ENCODE measurements around the gene LIPA. TPM values are rescaled to one million over a fixed set of nuclear protein-coding genes. Genes with fewer than 3 reads are reported as not detected.

LIPA gene
- total and polyA plus RNA-seq, 9 of the 15 experiments (the other 6 are each of a cell fraction or from before 2014, with no cell fraction given), result 0.07 to 0.40 (median 0.15) TPM; not detected in 1

GRCh38 chr10:89245802-89246201, 5.8 kb downstream of the LIPA start:
- WGBS (ENCODE audit: insufficient coverage, low coverage, missing lambda C conversion rate), result 6% methylated on average over 4 of the region's 4 CpGs
- no peaks in the 10 kb centered on the region for H3K36me3 ChIP-seq (ENCODE audit: control insufficient read depth, insufficient read depth, low read length)
- intact Hi-C loops (cut with micrococcal nuclease), result no loop called here
- ChIA-PET CTCF (ENCODE audit: low intra/inter-chr PET ratio) (no interaction called here), POLR2A (no interaction called here)
- no peak overlapping the region for H3K27ac ChIP-seq (ENCODE audit: extremely low read depth, low read depth, low read length)
- no peaks in the 10 kb centered on the region for H4K20me1 ChIP-seq (replicated peaks; ENCODE audit: control insufficient read depth, insufficient read depth, low read length)
- H2AFZ ChIP-seq (ENCODE audit: low read depth, low read length), result no peak overlapping the region
- H3K9me1 ChIP-seq (ENCODE audit: control insufficient read depth, insufficient read depth, low read length), result no peaks in the 10 kb centered on the region
- no peaks in the 10 kb centered on the region for H3K27me3 ChIP-seq (ENCODE audit: control insufficient read depth in 2 of 2, insufficient read depth in 2 of 2, low read length in 2 of 2)
- in situ Hi-C loops (cut with MboI), result no loop called here
- H3K79me2 ChIP-seq (ENCODE audit: control insufficient read depth, insufficient read depth, low read length), result no peaks in the 10 kb centered on the region
- H3K9me3 ChIP-seq (replicated peaks; ENCODE audit: control insufficient read depth, insufficient read depth, low read depth, low read length), result no peaks in the 10 kb centered on the region
- TF ChIP-seq MTA3 (IDR thresholded peaks at IDR 0.05; ENCODE audit: borderline replicate concordance) (no peak), TAL1 (IDR thresholded peaks at IDR 0.05) (no peak), IRF2 (CRISPR knock-in tag; IDR thresholded peaks at IDR 0.05) (no peak), NFYB (IDR thresholded peaks at IDR 0.05; ENCODE audit: extremely low read depth, insufficient read length) (no peak), SMAD4 (CRISPR knock-in tag; conservative IDR thresholded peaks at IDR 0.05) (no peak)
- BruUV-seq (replicated peaks), result no TSS peak
- H3K4me1 ChIP-seq (replicated peaks in 1 of 2; ENCODE audit: control insufficient read depth in 2 of 2, insufficient read depth in 2 of 2, low read length in 2 of 2), result no peaks in the 10 kb centered on the region; a peak in 1 of 5 replicates
- no peak overlapping the region for H3K4me2 ChIP-seq (ENCODE audit: insufficient read depth, low read length)
- H3K4me3 ChIP-seq, result no peak overlapping the region
- ATAC-seq (no peak), DNase-seq (ENCODE audit: extremely low read depth in 1 of 4, low spot score in 3 of 4) (no peak), FAIRE-seq (no peak)
- no peak overlapping the region for H3K9ac ChIP-seq (ENCODE audit: insufficient read depth in 1 of 2, low read depth in 2 of 2, low read length in 2 of 2)

GRCh38 chr10:89242840-89243568, 8.6 kb downstream of the LIPA start:
- no peak for DNase-seq (ENCODE audit: extremely low read depth in 1 of 4, low spot score in 3 of 4)
- Histone ChIP-seq H2AFZ (ENCODE audit: low read depth, low read length) (no peak overlapping the region), H3K4me3 (no peak overlapping the region), H3K4me1 (replicated peaks in 1 of 2; ENCODE audit: control insufficient read depth in 2 of 2, insufficient read depth in 2 of 2, low read length in 2 of 2) (no peaks in the 10 kb centered on the region; a peak in 1 of 5 replicates), H3K4me2 (ENCODE audit: insufficient read depth, low read length) (no peak overlapping the region), H3K27ac (ENCODE audit: extremely low read depth, low read depth, low read length) (no peak overlapping the region), H3K9ac (ENCODE audit: insufficient read depth in 1 of 2, low read depth in 2 of 2, low read length in 2 of 2) (no peak overlapping the region), H3K9me3 (replicated peaks; ENCODE audit: control insufficient read depth, insufficient read depth, low read depth, low read length) (no peaks in the 10 kb centered on the region), H3K79me2 (ENCODE audit: control insufficient read depth, insufficient read depth, low read length) (no peaks in the 10 kb centered on the region), H3K27me3 (ENCODE audit: control insufficient read depth in 2 of 2, insufficient read depth in 2 of 2, low read length in 2 of 2) (no peaks in the 10 kb centered on the region), H3K36me3 (ENCODE audit: control insufficient read depth, insufficient read depth, low read length) (no peaks in the 10 kb centered on the region), H4K20me1 (replicated peaks; ENCODE audit: control insufficient read depth, insufficient read depth, low read length) (no peaks in the 10 kb centered on the region), H3K9me1 (ENCODE audit: control insufficient read depth, insufficient read depth, low read length) (no peaks in the 10 kb centered on the region)
- ATAC-seq, result no peak
- ChIA-PET POLR2A (interaction anchor here (0.6 kb wide), 1 partner anchor 393 kb away, joined by 3 read pairs; no protein-coding TSS in a partner anchor), CTCF (ENCODE audit: low intra/inter-chr PET ratio) (no interaction called here)
- BruUV-seq (replicated peaks), result no TSS peak
- 0% methylated on average over 8 of the region's 8 CpGs for WGBS (ENCODE audit: insufficient coverage, low coverage, missing lambda C conversion rate)
- in situ Hi-C loops (cut with MboI), result no loop called here
- intact Hi-C loops (cut with micrococcal nuclease), result no loop called here
- FAIRE-seq, result no peak
- TF ChIP-seq COPS2 (conservative IDR thresholded peaks at IDR 0.05), result no peak
- TF ChIP-seq RNF2 (IDR thresholded peaks at IDR 0.05), result no peak
- no peak for TF ChIP-seq MEF2D (tag; conservative IDR thresholded peaks at IDR 0.05; ENCODE audit: low read depth)
- no peak for TF ChIP-seq ZNF24 (IDR thresholded peaks at IDR 0.05)
- no peak for TF ChIP-seq EWSR1 (IDR thresholded peaks at IDR 0.05; ENCODE audit: borderline replicate concordance, low read depth, partially characterized antibody)
- no peak for TF ChIP-seq L3MBTL2 (IDR thresholded peaks at IDR 0.05)

Data from K562 (cell line).